ENCODE measurements around the gene HSD17B11.

GRCh38 chr4:87399954-87400353, 9.0 kb upstream of the HSD17B11 start:
- TF ChIP-seq, protein P1, sequence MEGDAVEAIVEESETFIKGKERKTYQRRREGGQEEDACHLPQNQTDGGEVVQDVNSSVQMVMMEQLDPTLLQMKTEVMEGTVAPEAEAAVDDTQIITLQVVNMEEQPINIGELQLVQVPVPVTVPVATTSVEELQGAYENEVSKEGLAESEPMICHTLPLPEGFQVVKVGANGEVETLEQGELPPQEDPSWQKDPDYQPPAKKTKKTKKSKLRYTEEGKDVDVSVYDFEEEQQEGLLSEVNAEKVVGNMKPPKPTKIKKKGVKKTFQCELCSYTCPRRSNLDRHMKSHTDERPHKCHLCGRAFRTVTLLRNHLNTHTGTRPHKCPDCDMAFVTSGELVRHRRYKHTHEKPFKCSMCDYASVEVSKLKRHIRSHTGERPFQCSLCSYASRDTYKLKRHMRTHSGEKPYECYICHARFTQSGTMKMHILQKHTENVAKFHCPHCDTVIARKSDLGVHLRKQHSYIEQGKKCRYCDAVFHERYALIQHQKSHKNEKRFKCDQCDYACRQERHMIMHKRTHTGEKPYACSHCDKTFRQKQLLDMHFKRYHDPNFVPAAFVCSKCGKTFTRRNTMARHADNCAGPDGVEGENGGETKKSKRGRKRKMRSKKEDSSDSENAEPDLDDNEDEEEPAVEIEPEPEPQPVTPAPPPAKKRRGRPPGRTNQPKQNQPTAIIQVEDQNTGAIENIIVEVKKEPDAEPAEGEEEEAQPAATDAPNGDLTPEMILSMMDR (conservative IDR thresholded peaks at IDR 0.05 in 1 of 2, IDR thresholded peaks at IDR 0.05 in 1 of 2; ENCODE audit: low read depth in 1 of 2, low read length in 2 of 2) = no peak
- no peak for TF ChIP-seq EZH2 (IDR thresholded peaks at IDR 0.05; ENCODE audit: low read length, missing control alignments)

Data from fibroblast of lung (primary cell).